Islet of Langerhans (tissue), 1 donor: ENCODE data around the gene KRIT1.

Experiments used
- FAIRE-seq: peaks from one replicate; lab custom pipeline; 2011; peaks lifted over from hg19 to GRCh38; lab: Jason Lieb, UNC

KRIT1 gene

DNA sequence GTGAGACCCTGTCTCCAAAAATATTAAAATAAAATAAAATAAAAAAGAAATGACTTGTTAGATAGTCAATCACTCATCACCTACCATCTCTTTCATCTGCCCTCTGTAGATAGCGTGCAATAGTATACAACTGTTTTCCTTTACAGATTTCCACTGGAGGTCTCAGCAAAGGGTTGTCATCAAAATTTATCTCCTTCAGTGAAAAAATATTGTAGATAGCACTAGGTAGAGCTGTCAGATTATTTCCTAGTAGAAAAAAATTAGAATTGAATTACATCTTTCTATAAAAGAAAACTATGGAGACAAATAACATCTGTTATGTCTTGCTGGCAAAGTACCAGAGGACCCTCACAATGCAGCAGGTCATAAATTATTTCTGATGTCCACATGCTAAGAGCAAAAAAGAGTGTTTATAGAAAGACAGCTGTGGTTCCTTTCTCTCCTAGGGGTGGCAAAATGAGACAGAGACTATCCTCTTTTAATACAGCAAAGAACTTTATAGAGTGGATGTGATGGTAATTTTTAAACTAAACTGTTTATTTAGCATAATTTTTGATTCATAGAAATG is 95.2 kb downstream of the KRIT1 start:
- no peak for FAIRE-seq

DNA sequence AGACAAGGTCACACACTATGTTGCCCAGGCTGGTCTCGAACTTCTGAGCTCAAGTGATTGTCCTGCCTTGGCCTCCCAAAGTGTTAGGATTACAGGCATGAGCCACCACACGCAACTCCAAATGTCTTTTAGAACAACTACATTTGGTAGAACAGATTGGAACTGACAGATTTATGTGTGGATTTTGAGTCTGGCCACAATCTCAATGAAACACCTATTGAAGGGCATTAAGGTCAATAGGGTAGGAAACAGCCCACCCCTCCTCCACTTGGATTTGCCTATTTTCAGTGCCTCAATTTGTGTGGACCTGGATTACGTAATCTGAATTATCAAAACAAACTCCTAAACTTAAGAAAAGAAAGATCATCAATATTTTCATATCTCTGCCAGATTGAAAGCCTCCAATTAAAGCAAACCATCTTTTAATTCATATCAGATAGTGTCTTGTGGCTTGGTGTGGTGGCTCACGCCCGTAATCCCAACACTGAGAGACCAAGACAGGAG is 95.9 kb downstream of the KRIT1 start:
- no peak for FAIRE-seq
